Measurements from ENCODE around the gene REP15. TPM values are rescaled to one million over a fixed set of nuclear protein-coding genes. Genes with fewer than 3 reads are reported as not detected.
"Not testable (repeated sequence)": the region's sequence is repeated elsewhere in the genome, so short reads cannot be mapped to it uniquely, and the experiment has no call there.

Gene REP15
- total RNA-seq, 1 donor from 2014 or later = 1.9 TPM

DNA sequence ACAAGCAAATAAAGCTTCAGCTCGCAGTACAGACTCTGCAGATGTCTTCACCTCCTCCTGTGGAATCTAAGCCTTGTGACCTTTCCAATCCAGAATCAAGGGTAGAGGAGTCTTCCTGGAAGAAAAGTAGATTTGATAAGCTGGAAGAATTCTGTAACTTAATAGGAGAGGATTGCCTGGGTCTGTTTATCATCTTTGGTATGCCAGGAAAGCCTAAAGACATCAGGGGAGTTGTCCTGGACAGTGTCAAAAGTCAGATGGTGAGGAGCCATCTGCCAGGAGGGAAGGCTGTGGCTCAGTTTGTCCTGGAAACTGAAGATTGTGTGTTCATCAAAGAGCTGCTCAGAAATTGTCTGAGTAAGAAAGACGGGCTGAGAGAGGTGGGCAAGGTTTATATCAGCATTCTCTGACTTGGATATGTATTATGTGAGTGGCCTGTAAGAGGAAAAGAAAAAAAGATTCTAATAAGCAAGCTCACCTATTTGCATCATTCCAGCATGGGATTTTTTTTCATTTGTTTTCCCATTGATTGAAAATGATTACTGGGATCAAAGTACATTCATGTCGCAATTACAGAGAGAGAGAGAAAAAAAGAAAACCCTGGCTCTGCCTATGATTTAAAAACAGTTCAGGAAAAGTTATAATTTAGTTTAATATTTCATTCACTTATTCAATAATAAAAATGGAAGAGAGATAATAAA lies 767 bp downstream of the REP15 start:
- DNase-seq (ENCODE audit: low spot score) = peak; percentile 79

DNA sequence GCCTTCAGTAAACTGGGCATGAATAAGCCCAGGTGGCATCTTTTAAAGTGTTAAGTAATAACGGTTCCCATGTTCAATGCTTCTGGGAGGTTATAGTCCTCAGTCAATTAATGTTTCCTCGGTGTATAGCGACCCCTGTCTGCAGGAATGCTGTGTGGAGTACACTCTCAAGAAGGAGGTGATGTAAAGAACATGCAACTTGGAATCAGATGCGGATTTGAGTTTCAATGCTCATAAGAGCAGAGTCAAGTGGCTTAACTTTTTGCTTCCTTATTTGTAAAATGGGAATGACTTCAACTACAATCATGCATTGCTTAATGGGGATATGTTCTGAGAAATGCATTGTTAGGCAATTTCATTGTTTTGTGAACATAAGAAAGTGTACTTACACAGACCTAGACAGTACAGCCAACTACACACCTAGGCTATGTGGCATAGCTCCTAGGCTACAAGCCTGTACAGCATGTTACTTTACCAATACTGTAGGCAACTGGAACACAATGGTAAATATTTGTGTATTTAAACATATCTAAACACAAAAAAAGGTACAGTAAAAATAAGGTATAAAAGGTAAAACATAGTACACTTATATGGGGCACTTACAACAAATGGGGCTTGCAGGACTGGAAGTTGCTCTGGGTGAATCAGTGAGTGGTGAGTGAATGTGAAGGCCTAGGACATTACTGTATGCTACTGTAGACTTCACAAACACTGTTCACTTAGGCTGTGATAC lies 7.6 kb downstream of the REP15 start:
- DNase-seq (ENCODE audit: low spot score) = peak; percentile 81

DNA sequence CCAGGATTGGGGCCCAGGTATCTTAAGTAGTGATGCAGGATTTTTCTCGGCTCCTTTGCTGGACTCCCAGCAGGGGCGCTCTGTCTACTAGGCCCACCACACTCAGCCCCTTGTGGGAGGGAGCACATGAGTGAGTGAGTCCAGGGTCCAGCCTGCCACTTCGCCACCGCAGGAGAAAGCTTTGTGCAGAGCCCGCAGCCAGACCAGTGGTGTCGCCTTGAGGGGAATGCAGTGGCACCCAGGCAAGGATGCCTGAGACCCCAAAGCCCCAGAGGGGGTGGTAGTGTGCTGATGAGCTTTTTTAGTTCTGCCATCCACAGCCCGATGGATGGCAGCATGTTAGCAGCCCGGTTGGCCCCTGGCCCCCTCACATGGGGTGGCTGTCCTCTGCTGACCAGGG lies 9.0 kb downstream of the REP15 start:
- no peak for DNase-seq (ENCODE audit: low spot score)

DNA sequence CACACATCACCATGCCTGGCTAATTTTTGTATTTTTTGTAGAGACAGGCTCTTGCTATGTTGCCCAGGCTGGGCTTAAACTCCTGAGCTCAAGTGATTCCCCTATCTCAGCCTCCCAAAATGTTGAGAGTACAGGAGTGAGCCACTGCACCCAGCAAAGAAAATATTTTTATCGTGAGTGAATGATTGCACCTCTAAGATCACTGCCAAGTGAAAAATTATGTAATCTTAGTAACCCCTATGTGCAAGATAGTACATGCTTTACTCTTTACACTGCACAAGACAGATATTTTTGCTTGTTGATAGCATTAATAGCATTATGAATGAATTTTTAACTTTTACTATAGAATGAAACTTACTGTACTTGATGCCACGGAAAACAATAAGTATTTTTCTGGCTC lies 11.0 kb downstream of the REP15 start:
- no peak for DNase-seq (ENCODE audit: low spot score)

DNA sequence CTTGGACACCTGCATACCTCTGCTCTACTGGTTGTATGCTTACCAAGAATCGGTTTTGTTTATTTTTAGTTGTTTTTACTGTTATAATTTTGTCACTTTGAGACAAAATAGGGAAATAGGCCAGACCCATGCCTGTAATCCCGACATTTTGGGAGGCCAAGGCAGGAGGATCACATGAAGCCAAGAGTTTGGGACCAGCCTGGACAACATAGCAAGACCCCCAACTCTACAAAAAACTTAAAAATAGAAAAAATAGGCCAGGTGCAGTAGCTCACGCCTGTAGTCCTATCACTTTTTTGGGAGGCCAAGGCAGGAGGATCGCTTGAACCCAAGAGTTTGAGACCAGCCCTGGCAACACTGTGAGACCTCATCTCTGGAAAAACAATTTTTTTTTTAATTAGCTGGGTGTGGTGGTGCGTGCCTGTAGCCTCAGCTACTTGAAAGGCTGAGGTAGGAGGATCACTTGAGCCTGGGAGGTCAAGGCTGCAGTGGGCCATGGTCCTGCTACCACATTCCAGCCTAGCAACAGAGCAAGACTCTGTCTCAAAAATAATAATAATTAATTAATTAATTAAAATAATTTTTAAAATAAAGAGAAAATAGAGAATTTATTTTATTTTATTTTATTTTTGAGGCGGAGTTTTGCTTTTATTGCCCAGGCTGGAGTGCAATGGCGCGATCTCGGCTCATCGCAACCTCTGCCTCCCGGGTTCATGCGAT lies 13.1 kb downstream of the REP15 start:
- DNase-seq (ENCODE audit: low spot score) = no peak

DNA sequence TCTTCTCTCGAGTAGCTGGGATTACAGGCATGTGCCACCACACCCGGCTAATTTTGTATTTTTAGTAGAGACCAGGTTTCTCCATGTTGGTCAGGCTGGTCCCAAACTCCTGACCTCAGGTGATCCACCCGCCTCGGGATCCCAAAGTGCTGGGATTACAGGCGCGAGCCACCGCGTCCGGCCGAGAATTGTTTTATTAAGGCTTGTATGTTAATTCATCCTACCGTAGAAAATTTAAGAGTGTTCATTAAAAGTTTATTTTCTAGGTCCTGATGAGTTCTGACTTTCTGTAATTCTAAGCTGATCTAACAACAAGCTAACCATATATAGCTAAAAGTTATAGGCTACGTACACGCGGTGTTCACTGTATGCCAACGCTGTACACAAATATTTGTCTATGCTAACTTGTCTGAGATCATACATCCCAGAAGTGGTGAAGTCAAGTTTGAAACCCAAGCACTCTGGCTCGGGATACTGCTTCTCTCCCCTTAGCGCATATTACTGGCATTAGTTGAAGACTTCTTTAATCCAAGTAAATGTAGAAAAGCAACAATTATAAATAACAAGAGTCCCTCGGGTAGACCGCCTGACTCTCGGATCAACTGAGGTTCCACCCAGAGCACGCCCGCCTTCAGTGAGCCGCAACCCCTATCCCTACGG lies 13.8 kb downstream of the REP15 start:
- DNase-seq (ENCODE audit: low spot score) = peak; percentile 76

DNA sequence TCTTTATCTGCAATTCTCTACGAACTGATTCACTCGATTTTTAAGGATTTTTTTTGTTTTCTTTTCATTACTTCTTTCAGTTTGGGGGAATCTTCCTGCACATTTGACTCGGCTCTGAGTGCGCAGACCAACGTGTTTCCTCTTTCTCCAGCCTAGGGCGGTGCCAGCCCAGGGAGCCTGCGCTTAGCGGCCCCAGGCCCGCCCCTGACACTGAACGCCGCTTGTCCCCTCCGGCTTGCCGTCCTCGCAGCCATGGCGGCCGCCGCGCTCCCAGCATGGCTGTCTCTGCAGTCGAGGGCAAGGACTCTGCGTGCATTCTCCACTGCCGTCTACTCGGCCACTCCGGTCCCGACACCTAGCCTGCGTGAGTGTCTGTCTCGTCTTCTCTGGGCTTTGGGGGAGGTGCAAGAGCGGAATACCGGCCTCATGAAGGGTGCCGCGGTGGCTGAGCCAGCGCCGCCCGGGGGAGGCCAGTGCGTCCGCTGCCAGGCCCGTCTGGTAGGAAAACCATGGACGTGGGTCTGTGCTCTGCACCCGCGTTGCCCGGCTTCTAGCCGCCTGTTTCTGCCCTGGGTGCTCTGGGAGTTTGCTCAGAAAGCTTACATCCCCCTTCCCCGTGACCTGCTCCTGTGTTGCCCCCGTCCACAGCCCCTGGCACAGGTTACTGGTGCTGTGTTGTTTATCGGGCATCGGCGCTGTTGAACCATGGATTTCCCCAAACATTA lies 14.5 kb downstream of the REP15 start, which contains the start of gene MRPS35:
MRPS35 (plus strand) TSS at position 241 of the 725 bp plus-strand sequence; CDS start at position 253, 12 bp downstream.
- peak; percentile 94 for DNase-seq (ENCODE audit: low spot score)

DNA sequence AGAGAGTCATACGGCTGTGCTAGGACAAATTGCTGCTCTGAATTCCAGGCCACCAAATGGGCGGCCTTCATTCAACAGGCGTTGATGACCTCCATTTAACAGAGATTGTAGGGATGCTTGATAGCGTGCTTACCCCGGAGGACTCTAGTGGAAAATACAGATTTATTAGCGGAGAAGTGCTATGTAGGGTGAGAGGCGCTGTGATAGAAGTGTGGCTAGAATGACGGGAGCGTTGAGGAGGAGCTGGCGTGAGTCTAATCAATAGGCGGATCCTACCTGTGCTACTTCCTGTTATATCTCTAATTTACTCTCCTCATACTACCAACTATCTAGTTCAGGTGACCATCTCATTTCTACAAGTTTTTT lies 15.1 kb downstream of the REP15 start:
- DNase-seq (ENCODE audit: low spot score) = no peak

DNA sequence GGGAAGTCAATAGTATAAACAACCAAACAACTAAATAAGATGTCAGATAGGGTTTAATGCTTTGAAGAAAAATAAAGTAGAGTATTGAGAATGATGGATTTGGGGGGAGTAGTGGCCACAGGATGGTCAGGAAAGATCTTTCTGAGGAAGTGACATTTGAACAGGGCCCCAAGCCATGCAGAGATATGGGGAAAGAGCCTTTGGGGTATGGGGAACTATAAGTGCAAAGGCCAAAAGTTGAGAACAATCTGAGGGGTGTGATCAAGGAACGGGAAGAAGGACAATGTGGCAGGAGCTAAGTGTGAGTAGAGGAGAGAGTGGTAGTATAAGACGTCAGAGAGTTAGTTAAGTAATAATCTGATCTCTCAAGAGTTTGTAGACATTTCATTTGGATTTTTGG lies 15.7 kb downstream of the REP15 start:
- no peak for DNase-seq (ENCODE audit: low spot score)

DNA sequence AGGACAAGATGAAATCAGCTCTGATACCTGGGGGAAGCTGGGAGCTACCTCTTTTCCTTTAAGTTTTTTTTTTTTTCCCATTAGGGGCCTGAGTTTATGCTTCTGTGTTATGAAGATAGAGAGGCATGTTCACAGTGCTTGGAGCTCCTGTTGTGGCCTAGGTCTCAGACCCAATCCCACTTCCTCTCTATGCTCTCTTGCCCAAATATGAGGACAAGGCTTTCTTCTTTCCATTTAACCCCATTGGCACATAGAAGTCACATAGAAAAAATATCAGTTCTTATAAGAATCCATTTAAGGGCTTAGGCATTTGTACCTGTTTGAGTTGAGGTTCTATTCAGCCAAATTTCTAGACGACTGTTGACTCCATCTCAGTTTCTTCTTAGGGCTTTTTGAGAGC lies 27.0 kb downstream of the REP15 start:
- no peak for DNase-seq (ENCODE audit: low spot score)

DNA sequence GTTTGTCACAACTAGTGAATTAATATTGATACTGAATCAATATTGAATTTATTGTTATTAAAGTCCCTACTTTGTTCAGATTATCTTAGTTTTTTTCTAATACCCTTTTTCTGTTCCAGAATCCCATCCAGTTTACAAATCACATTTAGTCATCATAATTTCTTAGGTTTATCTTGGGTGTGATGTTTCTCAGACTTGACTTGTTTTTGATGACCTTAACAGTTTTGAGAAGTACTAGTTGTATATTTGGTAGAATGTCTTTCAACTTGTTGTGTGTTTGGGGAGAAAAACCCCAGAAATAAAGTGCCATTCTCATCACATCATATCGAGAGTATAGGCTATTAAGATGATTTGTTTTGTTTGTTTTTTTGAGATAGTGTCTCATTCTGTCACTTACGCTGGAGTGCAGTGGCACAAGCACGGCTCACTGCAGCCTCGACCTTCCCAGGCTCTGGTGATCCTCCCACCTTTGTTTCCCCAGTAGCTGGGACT lies 33.9 kb downstream of the REP15 start:
- no peak for DNase-seq (ENCODE audit: low spot score)

DNA sequence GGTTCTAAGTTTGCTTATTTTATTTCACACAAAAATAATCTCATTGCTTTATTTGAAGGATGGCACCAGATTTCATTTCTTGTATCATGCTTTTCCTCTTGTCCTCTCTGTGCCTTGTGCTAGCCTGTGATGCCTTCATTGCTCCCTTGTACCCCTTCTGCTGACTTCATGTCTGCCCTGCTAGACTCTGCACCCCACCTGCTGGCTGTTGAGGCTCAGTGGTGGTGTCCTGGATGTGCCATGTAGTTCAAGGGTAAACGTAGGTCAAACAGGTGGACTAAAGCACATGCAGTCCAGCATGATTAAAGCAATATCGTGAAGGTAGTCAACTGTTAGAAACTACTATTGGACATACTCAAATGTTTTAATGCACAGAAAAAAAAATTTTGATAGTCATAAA lies 36.0 kb downstream of the REP15 start:
- no peak for DNase-seq (ENCODE audit: low spot score)

DNA sequence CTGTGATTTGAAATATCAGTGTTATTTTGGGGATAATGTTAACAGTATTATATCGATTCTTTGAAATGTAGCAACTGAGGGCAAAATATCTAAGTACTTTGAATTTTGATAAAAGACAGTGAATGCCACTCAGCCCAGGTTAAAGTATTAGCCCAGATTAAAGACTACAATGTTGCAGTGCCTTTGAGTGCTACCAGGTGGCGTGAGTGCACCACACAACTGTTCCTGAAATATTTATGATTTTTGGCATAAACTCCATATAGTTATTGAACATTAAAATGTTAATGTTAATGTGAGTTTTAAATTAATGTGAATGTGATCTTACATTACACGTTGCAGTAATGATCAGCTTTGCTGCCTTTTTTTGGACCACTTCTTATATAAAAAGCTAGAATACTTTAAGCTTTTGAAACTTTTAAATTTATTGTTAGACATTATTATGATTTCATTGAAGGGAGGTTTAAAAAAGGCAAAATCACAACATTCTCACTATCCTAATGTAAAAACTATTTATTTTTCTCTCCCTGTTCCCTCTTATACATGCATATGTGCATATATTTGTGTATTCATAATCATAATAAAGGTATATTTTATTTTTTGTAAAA lies 36.9 kb downstream of the REP15 start:
- no peak for DNase-seq (ENCODE audit: low spot score)

DNA sequence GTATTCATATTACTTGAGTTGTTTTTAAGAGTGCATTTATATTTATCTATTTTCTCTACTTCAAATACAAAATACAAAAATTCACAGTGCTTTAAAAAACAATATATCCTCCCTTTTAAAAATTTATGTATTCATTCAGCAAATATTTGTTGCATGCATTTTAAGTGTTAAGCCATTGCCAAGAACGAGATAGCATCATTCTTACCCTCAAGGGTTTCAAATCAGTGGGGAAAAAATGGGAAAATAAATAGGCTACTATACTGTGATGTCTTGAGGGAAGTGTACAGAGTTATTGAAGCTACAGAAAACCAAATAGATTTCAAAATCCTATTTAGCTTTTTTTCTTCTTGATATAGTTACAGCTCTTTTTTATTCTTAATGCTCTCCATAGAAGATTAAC lies 37.5 kb downstream of the REP15 start:
- no peak for DNase-seq (ENCODE audit: low spot score)

DNA sequence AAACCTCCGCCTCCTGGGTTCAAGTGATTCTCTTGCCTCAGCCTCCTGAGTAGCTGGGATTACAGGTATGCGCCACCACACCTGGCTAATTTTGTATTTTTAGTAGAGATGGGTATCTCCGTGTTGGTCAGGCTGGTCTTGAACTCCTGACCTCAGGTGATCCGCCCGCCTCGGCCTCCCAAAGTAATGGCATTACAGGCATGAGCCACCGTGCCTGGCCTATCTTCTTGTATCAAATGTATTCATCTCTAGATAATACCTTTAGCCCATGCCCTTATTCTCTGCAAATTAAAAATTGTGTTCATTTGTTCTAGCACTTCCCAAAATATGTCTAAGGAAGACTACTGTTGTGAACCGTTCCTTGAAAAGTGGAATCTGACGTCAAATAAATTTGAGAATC lies 38.1 kb downstream of the REP15 start:
- not testable (repeated sequence) for DNase-seq (ENCODE audit: low spot score)

DNA sequence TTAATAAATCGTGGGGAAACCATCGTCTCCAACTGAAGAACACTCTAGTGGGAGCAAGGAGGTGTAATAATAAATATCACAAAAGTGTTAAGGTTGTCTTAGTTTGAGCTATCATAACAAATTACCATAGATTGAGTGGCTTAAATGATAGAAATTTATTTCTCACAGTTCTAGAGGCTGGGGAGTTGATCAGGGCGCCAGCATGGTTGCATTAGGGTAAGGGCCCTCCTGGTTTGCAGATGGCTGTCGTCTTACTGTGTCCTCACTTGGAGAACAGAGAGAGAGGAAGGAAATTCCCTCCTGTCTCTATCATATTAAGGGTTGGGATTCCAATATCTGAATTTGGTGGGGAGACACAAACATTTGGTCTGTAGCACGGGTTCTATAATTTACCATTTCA lies 47.4 kb downstream of the REP15 start:
- no peak for DNase-seq (ENCODE audit: low spot score)

DNA sequence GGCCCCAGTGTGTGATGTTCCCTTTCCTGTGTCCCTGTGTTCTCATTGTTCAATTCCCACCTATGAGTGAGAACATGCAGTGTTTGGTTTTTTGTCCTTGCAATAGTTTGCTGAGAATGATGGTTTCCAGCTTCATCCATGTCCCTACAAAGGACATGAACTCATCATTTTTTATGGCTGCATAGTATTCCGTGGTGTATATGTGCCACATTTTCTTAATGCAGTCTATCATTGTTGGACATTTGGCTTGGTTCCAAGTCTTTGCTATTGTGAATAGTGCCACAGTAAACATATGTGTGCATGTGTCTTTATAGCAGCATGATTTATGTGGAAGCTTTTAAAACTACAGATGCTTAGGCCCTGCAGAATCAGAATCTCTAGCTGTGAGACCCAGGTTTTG lies 49.5 kb downstream of the REP15 start:
- DNase-seq (ENCODE audit: low spot score) = not testable (repeated sequence)

All from umbilical cord (tissue), 2 donors.